Measurements from ENCODE around the gene NEURL1B.

- TF ChIP-seq CTCF (IDR thresholded peaks at IDR 0.05) (no peak), POLR2A (IDR thresholded peaks at IDR 0.05) (no peak)
Measured at GRCh38 chr5:172602783-172603231, 38.3 kb upstream of the NEURL1B start.

Measured in body of pancreas (tissue), 4 donors.